GM21786 (cell line): ENCODE results near the gene SAP25.
"Not testable (repeated sequence)": the region's sequence is repeated elsewhere in the genome, so short reads cannot be mapped to it uniquely, and the experiment has no call there.

Experiments
- ATAC-seq: cut with Tn5 transposase; IDR thresholded peaks from one replicate; pipeline ENCODE4 v1.9.1; 2021; ENCODE audit not compliant: unreplicated experiment

Gene SAP25

GRCh38 chr7:100538654-100539435 is 34.9 kb downstream of the SAP25 start, which contains the start of gene AGFG2:
TSS of gene AGFG2 (plus strand) at chr7:100539203. CDS start at chr7:100539347, 144 bp downstream.
- peak; percentile 95 for ATAC-seq

- no peak for ATAC-seq
Observed at GRCh38 chr7:100538348-100538653, 35.4 kb downstream of the SAP25 start.

- ATAC-seq: not testable (repeated sequence)
Observed at GRCh38 chr7:100536695-100537094, 37.0 kb downstream of the SAP25 start.

GRCh38 chr7:100535982-100536381 is 37.7 kb downstream of the SAP25 start:
- ATAC-seq: not testable (repeated sequence)

- ATAC-seq: no peak
Observed at GRCh38 chr7:100532165-100533022, 41.3 kb downstream of the SAP25 start.

GRCh38 chr7:100528108-100528866 is 45.4 kb downstream of the SAP25 start:
- ATAC-seq: not testable (repeated sequence)

- not testable (repeated sequence) for ATAC-seq
Observed at GRCh38 chr7:100523192-100523591, 50.5 kb downstream of the SAP25 start.
